ENCODE measurements around the gene VCL. TPM values are rescaled to one million over a fixed set of nuclear protein-coding genes. Genes with fewer than 3 reads are reported as not detected.
A peak's percentile ranks its signal among the peaks of the same experiment; 100 is the strongest.

VCL gene
- total RNA-seq, 1 donor from 2014 or later: 74.6 TPM

- Mint-ChIP-seq H3K4me3 (no peak overlapping the region), H3K27ac (ENCODE audit: unreplicated experiment) (no peak overlapping the region), H3K36me3 (ENCODE audit: low read depth) (peaks cover 6% of the 10 kb centered on the region), H3K27me3 (ENCODE audit: low read depth) (no peaks in the 10 kb centered on the region), H3K4me1 (no peaks in the 10 kb centered on the region), H3K9me3 (no peaks in the 10 kb centered on the region)
- no peak for DNase-seq (ENCODE audit: low read depth, low spot score)
- no peak for TF ChIP-seq CTCF (conservative IDR thresholded peaks at IDR 0.05)
Observed at GRCh38 chr10:74120911-74121310, 123.0 kb downstream of the VCL start.

GRCh38 chr10:74121368-74121767 lies 123.5 kb downstream of the VCL start:
- no peaks in the 10 kb centered on the region for H3K4me1 Mint-ChIP-seq
- no peak for TF ChIP-seq CTCF (conservative IDR thresholded peaks at IDR 0.05)
- H3K27me3 Mint-ChIP-seq (ENCODE audit: low read depth): no peaks in the 10 kb centered on the region
- no peak for DNase-seq (ENCODE audit: low read depth, low spot score)
- H3K36me3 Mint-ChIP-seq (ENCODE audit: low read depth): peaks cover 9% of the 10 kb centered on the region
- no peaks in the 10 kb centered on the region for H3K9me3 Mint-ChIP-seq
- no peak overlapping the region for H3K27ac Mint-ChIP-seq (ENCODE audit: unreplicated experiment)
- no peak overlapping the region for H3K4me3 Mint-ChIP-seq

- Mint-ChIP-seq H3K4me1 (no peaks in the 10 kb centered on the region), H3K36me3 (ENCODE audit: low read depth) (peaks cover 9% of the 10 kb centered on the region), H3K9me3 (no peaks in the 10 kb centered on the region), H3K27me3 (ENCODE audit: low read depth) (no peaks in the 10 kb centered on the region), H3K27ac (ENCODE audit: unreplicated experiment) (peak overlapping the region; percentile 82), H3K4me3 (no peak overlapping the region)
- TF ChIP-seq CTCF (conservative IDR thresholded peaks at IDR 0.05): no peak
- no peak for DNase-seq (ENCODE audit: low read depth, low spot score)
Observed at GRCh38 chr10:74122060-74122459, 124.1 kb downstream of the VCL start.

- no peak overlapping the region for H3K27ac Mint-ChIP-seq (ENCODE audit: unreplicated experiment)
- no peaks in the 10 kb centered on the region for H3K9me3 Mint-ChIP-seq
- H3K4me1 Mint-ChIP-seq: no peaks in the 10 kb centered on the region
- H3K27me3 Mint-ChIP-seq (ENCODE audit: low read depth): no peaks in the 10 kb centered on the region
- DNase-seq (ENCODE audit: low read depth, low spot score): no peak
- H3K4me3 Mint-ChIP-seq: no peak overlapping the region
- no peak for TF ChIP-seq CTCF (conservative IDR thresholded peaks at IDR 0.05)
- H3K36me3 Mint-ChIP-seq (ENCODE audit: low read depth): peaks cover 9% of the 10 kb centered on the region
Observed at GRCh38 chr10:74123081-74123480, 125.2 kb downstream of the VCL start.

GRCh38 chr10:74133923-74134820 lies 136.3 kb downstream of the VCL start:
- H3K4me3 Mint-ChIP-seq: no peak overlapping the region
- no peaks in the 10 kb centered on the region for H3K4me1 Mint-ChIP-seq
- no peaks in the 10 kb centered on the region for H3K9me3 Mint-ChIP-seq
- no peak overlapping the region for H3K27ac Mint-ChIP-seq (ENCODE audit: unreplicated experiment)
- TF ChIP-seq CTCF (conservative IDR thresholded peaks at IDR 0.05): no peak
- H3K36me3 Mint-ChIP-seq (ENCODE audit: low read depth): peaks cover 18% of the 10 kb centered on the region
- no peak for DNase-seq (ENCODE audit: low read depth, low spot score)
- no peaks in the 10 kb centered on the region for H3K27me3 Mint-ChIP-seq (ENCODE audit: low read depth)

All from neural crest cell (in vitro differentiated cells).